Psoas muscle (tissue), 8 donors: Measurements from ENCODE around the gene MTOR. TPM values are rescaled to one million over a fixed set of nuclear protein-coding genes. Genes with fewer than 3 reads are reported as not detected.

Source experiments
- ATAC-seq, 4 donors: fragments of 200-7000 bp; cut with Tn5 transposase; one replicate each; pipeline ENCODE4 v1.9.1; 2020; ENCODE audit warnings: moderate library complexity in 3 of 4, mild to moderate bottlenecking in 2 of 4
- DNase-seq, 2 donors: peaks; one replicate each; pipeline ENCODE4 v3.0.0-alpha.2; 2020
- H3K27ac ChIP-seq: fragments of 200-600 bp; one replicate; pipeline ENCODE4 v1.8.0; 2022
- H3K27me3 ChIP-seq, 3 donors: fragments of 200-600 bp in 1 of 3; one replicate each; pipeline versions ENCODE4 v1.6.1 to v1.8.0; 2013 to 2022; ENCODE audit warnings: low read length in 2 of 3, mild to moderate bottlenecking in 2 of 3, moderate library complexity in 1 of 3; ENCODE audit not compliant: insufficient read depth in 3 of 3
- H3K36me3 ChIP-seq, 2 donors: fragments of 200-600 bp in 1 of 2; one replicate each; pipeline versions ENCODE4 v1.6.1 to v1.8.0; 2013 to 2022; ENCODE audit warnings: low read depth in 1 of 2, mild to moderate bottlenecking in 1 of 2, moderate library complexity in 1 of 2; ENCODE audit not compliant: insufficient read depth in 1 of 2
- H3K4me1 ChIP-seq: fragments of 200-600 bp; one replicate; pipeline ENCODE4 v1.8.0; 2022
- H3K4me3 ChIP-seq: fragments of 200-600 bp; one replicate; pipeline ENCODE4 v1.8.0; 2022; ENCODE audit warnings: mild to moderate bottlenecking
- H3K9me3 ChIP-seq: fragments of 200-600 bp; one replicate; pipeline ENCODE4 v1.8.0; 2022
- CTCF ChIP-seq: fragments of 200-600 bp; IDR thresholded peaks from one replicate; pipeline ENCODE4 v1.8.0; 2022; ENCODE audit warnings: antibody characterized with exemption
- WGBS, 3 donors: extraction: QIAGEN DNeasy Blood & Tissue Kit; methylation state at CpG; one replicate each; pipeline versions ENCODE4 v1.1.6 to v1.1.7; 2013; 5-methylcytosine and 5-hydroxymethylcytosine counted together
- intact Hi-C, 2 donors: fragments of 100-400 bp; cut with DNase I; formaldehyde crosslinking; loops; one replicate each; pipeline versions ENCODE4 v1.11.0 to v1.14.2; 2022
- polyA plus RNA-seq, 3 donors: library from polyadenylated mRNA; stranded (reverse); fragments of 200-250 nt; gene quantifications; one replicate each; pipeline ENCODE4 v1.2.3, GENCODE V29; 2013
- total RNA-seq, 4 donors: library from RNA; stranded (reverse); fragmentation: NEBNext Ultra II Directional in 2 of 4; extraction: Animal tissue kit (Norgen Biotek cat#: 25700) in 2 of 4; gene quantifications; one replicate each; pipeline versions ENCODE4 v1.2.1 to v1.2.4, GENCODE V29; 2021 to 2023
- donor health status: healthy with polysubstance abuse.
- donor health status: DM: no; HTN: no; CAD: no; lungs with moderate emphysema.
- donor health status: Bipolar disorder and iron deficiency.
- donor health status: healthy.
- donor health status: DM: yes; HTN: yes; CAD: no.
- donor health status: DM: no; HTN: no; CAD: no.
- donor health status: DM: no; HTN: no; CAD: no.
- donor health status: DM: yes; HTN: yes; CAD: no.

MTOR gene
- total and polyA plus RNA-seq, 7 donors: 24.0 to 50.8 (median 44.0) TPM

- no peak for TF ChIP-seq CTCF
- 97 to 99% (median 98%) methylated on average over 2 of the region's 2 CpGs for WGBS, 3 donors
- ATAC-seq: no peak
- Histone ChIP-seq H3K27ac (no peak overlapping the region), H3K27me3 (no peaks in the 10 kb centered on the region), H3K4me1 (peaks cover 21% of the 10 kb centered on the region), H3K4me3 (no peak overlapping the region), H3K9me3 (no peaks in the 10 kb centered on the region), H3K36me3 (peaks cover 23 to 90% of the 10 kb centered on the region in 2 donors)
- no peak for DNase-seq
- intact Hi-C loops: loop anchor here in 1 of 2 donors (5.0 kb wide), 1 partner anchor 56 kb away; no protein-coding TSS in a partner anchor
Observed at GRCh38 chr1:11233208-11233607, 29.1 kb downstream of the MTOR start.

GRCh38 chr1:11229203-11229602 is 33.1 kb downstream of the MTOR start:
- H3K9me3 ChIP-seq: no peaks in the 10 kb centered on the region
- TF ChIP-seq CTCF: no peak
- 90 to 95% (median 91%) methylated on average over 4 of the region's 4 CpGs for WGBS, 3 donors

GRCh38 chr1:11227106-11228077 is 35.0 kb downstream of the MTOR start:
- Histone ChIP-seq H3K4me1 (no peaks in the 10 kb centered on the region), H3K27me3 (no peaks in the 10 kb centered on the region), H3K27ac (no peak overlapping the region), H3K36me3 (peaks cover 19 to 94% of the 10 kb centered on the region in 2 donors), H3K9me3 (no peaks in the 10 kb centered on the region), H3K4me3 (no peak overlapping the region)
- 88 to 93% (median 91%) methylated on average over 10 of the region's 10 CpGs for WGBS, 3 donors
- ATAC-seq: no peak
- no peak for DNase-seq
- intact Hi-C loops: loop anchor here in 1 of 2 donors (10.0 kb wide), 1 partner anchor 103 kb away; no protein-coding TSS in a partner anchor
- TF ChIP-seq CTCF: no peak

More at GRCh38 chr1:11229203-11229602, 33.1 kb downstream of the MTOR start:
- Histone ChIP-seq H3K27me3 (no peaks in the 10 kb centered on the region), H3K27ac (no peak overlapping the region), H3K4me3 (no peak overlapping the region), H3K36me3 (peaks cover 21 to 98% of the 10 kb centered on the region in 2 donors), H3K4me1 (no peaks in the 10 kb centered on the region)
- intact Hi-C loops: loop anchor here in 1 of 2 donors (10.0 kb wide), 1 partner anchor 104 kb away; no protein-coding TSS in a partner anchor
- ATAC-seq: no peak
- no peak for DNase-seq

GRCh38 chr1:11216074-11216473 is 46.3 kb downstream of the MTOR start:
- WGBS, 3 donors: 95 to 100% (median 98%) methylated on average over 1 of the region's 1 CpG
- intact Hi-C loops: loop anchor here in 1 of 2 donors (5.0 kb wide), 1 partner anchor 1396 kb away; no protein-coding TSS in a partner anchor
- DNase-seq (no peak), ATAC-seq (no peak)
- Histone ChIP-seq H3K27me3 (no peaks in the 10 kb centered on the region), H3K4me1 (no peaks in the 10 kb centered on the region), H3K9me3 (no peaks in the 10 kb centered on the region), H3K36me3 (peaks cover 26 to 99% of the 10 kb centered on the region in 2 donors), H3K4me3 (no peak overlapping the region), H3K27ac (no peak overlapping the region)
- TF ChIP-seq CTCF: no peak
